ENCODE results near the gene SBK3.
"Not testable (repeated sequence)": the region's sequence is repeated elsewhere in the genome, so short reads cannot be mapped to it uniquely, and the experiment has no call there.

Gene SBK3

DNA sequence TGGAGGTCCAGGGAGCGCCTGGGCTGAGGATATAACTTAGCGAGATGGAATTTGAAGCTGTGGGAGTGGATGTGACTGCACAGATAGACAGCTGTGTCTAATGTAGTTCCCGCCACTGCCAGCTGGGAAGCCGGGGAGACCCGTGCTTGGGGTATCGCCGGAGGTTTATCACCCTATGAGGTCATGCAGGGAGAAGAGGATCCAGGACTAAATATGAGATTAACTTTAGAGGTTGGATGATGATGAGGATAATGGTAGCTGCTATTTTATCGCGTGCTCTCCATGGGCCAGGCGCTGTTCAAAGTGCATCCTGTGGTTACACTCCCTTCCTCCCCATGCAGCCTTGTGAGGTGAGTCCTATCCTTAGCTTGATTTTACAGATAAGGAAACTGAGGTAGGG is 37.2 kb downstream of the SBK3 start:
- DNase-seq: no peak

DNA sequence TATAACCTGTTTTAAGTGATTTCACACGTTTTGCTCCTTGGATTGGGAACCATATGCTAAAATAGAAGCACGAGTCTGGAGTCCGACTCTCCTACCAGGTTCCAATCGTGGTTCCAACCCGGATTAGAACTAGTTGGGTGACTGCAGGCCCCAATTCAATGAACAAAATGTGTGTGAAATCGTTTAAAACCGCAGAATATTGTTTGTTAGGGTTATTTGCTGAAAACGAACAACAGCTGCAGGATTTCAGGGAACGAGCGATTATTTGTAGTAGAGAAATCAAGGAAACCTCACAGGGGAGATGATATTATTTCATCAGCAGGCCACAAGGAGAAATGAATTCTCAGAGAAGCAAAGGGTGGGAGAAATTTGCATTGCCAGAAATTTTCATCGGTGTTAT is 40.4 kb downstream of the SBK3 start:
- no peak for DNase-seq

DNA sequence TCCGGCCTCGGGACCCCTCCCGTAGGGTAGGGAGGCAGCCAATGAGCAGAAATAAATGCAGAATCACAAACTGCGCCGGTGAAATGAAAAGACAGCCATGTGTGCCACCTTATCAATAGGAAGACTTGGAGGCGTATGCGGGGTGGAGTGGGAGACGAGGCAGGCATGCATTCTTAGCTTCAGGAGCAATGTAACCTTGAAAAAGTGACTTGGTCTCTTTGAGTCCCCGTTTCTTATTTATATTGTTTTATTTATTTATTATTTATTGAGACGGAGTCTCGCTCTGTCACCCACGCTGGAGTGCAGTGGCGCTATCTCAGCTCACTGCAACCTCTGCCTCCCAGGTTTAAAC is 41.1 kb downstream of the SBK3 start:
- no peak for DNase-seq

DNA sequence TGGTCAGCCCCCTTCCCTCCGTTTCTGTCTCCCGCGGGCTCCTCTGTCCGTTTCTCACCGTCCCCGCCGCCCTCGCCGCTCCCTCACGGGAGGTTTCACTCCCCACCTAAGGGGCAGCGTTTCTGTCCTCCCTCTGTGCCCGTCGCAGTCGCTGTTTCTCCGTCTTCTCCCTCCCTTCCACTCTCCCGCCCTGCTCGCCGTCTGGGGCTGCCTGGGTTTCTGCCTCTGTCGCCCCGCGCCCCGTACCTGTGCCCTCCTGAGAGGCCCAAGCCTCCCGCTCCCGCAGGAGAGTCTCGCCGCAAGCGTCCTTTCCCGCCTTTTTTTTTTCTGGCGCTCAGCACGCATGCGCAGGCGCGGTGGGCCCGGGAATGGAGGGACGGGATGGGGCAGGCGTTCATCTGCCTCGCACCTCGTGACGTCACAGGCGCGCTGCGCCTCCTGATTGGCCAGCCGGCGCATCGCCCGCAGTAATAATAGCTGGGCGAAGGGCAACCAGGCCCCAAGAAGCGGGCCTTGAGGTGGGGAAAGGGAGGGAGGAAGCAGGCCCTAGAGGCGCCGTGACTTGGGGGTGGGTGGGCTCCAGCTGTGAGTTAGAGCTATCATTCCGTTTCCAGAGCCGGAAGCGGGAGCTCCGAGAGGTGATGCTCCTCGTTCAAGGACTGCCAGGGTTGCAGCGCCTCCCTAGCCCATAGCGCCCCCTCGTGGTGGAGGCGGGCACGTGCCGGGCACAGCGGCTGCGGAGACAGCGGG is 41.7 kb downstream of the SBK3 start:
- DNase-seq: no peak

DNA sequence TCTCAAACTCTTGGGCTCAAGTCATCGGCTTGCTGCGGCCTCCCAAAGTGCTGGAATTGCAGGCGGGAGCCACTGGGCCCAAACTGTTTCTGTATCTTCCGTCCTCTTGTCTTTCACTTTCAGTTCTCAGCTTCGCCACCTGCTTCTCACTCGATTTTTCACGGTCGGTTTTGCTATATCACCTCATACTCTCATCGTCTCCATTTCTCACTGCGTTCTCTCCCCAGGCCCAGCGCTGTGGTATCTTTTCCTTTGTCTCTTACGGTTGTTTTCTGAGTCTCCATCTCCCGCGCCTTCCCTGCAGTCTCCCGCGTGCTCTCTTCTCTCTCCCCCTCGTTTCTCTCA is 42.2 kb downstream of the SBK3 start:
- no peak for DNase-seq

DNA sequence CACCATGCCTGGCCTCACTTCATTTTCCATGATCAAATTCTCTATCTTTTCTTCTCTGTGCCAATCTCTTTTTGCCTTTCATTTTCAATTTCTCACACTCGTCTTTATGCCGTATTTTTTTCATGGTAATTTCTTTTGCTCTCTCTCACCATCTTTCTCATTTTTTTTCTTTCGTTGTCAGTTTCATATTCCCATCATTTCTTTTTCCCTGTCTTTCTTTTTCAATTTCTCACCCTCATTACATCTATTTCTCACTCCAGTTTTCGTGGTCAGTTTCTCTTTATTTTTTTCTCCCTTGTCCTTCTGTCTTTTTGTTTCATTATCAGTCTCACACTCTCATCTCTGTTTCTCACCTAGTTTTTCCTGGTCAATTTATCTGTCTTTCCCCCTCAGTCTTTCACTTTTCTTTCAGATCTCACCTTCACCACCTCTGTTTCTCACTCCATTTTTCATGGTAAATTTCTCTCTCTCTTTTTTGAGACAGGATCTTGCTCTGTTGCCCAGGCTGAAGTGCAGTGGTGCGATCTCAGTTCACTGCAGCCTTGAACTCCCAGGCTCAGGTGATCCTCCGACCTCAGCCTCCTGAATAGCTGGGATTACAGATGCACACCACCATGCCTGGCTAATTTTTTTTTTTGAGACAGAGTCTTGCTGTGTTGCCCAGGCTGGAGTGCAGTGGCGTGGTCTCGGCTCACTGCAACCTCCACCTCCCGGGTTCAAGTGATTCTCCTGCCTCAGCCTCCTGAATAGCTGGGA is 43.0 kb downstream of the SBK3 start:
- DNase-seq: no peak

DNA sequence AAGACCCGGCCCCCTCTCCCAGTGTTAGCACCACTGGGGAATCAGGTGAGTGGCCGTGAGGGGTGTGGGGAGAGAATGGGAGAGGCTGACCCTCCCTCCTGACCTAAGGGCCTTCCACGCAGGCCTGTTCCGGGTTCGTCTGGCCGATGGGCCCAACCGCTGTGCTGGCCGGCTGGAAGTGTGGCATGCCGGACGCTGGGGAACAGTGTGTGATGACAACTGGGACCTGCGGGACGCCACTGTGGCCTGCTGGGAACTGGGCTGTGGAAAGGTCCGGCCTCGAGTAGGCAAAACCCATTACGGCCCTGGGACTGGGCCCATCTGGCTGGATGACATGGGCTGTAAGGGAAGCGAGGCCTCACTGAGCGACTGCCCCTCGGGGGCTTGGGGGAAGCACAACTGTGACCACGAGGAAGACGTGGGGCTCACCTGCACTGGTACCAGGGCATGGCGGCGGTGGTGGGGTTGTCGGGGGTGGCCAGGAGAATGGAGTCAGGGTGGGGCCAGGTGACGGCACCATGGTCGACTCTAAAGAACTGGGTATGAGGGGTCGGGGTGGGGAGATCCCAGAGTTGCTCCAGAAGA is 44.9 kb downstream of the SBK3 start:
- no peak for DNase-seq

DNA sequence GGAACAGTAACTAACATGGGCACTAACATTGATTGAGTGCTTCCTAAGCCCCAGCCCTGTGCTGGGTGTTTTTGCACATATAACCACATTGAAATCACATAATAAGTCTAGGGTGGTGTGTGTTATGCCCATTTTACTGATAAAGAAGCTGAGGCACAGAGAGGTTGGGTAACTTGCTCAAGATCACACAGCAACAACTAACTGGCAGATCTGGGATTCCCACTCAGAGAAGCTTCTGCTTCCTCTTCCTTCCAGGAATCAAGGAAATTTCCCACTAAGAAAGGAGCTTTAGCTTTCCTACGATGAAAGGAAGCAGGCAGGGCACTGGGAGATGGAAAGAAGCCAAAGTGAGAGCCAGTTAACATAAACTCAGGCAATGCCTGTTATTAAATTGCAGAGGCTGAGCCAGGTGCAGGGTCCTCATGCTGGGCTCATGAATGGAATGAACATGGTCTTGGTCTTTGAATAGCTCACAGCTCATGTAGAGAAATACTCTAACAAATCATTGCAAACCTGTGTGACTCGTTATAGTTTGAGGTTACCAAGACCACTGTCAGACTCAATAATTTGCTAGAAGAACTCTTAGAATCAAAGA is 47.0 kb downstream of the SBK3 start:
- no peak for DNase-seq

DNA sequence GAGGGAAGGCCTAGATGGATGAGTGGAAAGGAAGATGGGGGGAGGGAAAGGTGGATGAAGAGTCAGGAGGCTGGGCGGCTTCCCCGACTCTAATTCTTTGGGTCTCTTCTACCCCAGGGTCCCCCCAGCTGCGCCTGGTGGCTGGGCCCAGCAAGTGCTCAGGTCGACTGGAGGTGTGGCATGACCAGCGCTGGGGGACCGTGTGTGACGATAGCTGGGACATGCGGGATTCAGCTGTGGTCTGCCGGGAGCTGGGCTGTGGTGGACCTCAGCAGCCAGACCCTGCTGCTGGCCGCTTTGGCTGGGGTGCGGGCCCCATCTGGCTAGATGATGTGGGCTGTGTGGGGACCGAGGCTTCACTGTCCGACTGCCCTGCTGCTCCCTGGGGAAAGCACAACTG is 47.6 kb downstream of the SBK3 start:
- DNase-seq: no peak

DNA sequence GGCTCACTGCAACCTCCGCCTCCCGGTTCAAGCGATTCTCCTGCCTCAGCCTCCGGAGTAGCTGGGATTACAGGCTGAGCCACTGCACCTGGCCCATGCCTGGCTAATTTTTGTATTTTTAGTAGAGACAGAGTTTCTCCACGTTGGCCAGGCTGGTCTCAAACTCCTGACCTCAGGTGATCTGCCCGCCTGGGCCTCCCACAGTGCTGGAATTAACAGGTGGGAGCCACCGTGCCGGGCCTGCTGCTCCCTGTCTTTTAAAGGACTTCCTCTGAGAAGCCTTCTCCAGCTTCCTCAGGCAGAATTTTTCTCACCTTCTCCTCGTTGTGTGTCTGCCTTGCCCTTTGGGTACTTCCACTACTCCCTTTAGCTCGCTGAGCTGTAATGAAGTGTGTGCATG is 48.5 kb downstream of the SBK3 start:
- not testable (repeated sequence) for DNase-seq

DNA sequence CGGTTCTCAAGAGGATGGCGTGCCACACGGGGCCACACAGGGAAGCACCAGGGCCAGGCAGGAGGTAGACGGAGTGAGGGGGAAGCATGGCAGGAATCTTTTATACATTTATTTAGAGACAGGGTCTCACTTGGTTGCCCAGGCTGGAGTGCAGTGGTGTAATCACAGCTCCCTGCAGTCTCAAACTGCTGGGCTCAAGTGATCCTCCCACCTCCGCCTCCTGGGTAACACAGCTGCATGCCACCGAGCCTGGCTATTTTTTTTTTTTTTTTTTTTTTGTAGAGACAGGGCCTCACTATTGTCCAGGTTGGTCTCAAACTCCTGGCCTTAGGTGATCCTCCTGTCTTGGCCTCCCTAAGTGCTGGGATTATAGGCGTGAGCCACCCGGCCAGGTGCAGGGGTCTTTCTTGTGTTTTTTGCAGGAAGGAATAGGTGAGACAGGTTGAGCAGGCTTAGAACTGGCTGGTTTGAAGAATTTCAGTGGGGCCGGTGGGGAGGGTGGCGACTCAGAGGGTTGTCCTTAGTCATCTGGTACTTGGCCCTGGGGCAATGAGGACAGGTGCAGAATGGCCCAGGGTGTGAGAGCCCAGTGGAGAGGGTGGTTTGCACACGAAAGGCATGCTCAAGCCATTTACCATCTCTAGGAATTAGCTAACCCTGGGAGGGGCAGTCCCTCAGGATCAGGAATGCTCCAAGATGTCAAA is 49.5 kb downstream of the SBK3 start:
- no peak for DNase-seq

DNA sequence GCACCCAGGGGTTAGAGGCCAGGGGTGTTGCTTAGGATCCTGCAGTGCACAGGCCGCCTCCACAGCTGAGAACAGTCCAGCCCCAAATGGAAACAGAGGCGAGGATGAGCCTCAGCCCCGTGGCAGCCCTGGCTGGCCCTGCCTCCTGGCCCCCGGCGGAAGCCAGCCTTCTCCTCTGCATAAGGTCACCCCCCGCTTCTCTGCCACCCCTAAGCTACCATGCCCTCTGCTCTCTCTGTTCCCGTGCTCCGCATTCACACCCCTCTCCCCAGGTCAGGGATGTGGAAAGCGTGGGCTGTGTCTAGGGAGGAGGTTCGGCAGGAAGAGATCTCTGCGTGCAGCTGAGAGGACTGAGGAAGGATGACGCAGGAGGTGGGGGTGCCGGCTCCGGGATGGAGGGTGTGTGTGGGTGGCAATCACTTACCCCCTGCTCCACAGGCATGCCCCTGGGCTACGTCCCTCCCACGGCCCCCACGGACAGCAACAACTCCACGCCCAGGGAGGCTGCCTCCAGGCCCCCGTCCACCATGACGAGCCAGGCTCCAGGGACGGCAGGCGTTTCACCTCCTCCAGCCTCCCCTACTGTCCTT is 51.1 kb downstream of the SBK3 start:
- no peak for DNase-seq

DNA sequence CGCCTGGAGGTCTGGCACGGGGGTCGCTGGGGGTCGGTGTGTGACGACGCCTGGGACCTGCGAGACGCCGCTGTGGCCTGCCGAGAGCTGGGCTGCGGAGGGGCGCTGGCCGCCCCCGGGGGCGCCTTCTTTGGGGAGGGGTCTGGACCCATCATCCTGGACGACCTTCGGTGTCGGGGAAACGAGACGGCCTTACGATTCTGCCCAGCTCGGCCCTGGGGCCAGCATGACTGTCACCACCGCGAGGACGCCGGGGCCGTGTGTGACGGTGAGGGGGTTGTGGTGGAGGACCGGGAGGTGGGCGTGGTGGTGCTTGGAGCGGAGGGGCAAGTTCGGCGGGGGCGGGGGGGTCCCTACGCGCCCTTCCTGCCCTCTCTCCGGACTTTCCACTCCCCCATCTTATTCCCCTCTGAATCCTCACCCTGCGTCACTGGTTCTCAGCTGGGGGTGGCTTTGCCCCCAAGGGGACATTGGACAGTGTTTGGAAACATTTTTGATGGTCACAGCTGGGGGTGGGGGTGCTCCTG is 51.6 kb downstream of the SBK3 start:
- DNase-seq: no peak

DNA sequence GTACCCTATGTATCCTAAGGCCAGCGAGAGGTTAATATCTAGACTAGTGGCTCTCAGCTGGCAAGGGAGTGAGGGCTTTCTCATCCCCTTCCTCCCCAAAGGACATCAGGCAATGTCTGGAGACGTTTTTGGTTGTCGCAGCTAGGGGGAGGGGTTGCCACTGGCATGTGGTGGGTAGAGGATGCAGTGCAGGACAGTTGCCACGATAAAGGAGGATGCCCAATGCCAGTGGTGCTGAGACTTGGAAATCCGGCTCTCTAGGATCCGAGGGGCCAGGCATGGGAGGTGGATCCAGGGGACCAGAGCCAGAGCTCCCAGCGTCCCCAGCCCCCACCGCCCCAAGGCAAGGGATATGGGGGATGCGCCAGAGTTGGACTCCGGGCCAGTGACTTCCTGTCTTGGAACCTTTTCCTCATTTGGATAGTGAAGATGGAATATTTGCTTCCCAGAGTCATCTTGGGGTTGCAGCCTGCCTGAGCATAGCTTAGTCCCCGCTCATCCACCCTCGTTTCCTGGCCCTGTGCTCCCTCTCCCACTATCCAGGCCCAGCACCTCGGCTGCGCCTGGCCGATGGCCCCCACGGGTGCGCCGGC is 52.2 kb downstream of the SBK3 start:
- no peak for DNase-seq

DNA sequence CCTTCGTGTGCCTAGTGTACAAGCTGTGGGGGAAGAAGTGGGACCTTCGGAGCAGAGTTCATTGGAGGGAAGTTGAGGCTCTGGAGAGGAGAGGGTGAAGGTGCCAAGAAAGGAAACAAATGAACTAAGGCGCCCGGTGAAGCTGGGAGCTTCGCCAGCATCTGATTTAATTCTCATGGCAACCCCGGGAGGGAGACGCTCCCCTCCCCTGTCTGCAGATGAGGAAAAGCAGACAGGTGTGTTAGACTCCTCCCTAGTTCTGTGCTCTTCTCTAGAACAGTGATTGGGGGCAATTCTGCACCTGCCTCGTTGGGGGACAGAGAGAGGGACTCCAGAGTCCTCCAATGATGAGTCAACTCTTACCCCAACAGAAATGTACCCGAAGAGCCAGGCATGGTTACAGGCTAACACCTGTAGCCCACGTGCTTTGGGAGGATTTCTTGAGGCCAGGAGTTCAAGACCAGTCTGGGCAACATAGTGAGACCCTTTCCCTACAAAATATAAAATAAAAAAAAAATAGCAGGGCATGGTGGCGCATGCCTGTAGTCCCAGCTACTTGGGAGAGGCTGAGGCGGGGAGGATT is 52.9 kb downstream of the SBK3 start:
- no peak for DNase-seq

DNA sequence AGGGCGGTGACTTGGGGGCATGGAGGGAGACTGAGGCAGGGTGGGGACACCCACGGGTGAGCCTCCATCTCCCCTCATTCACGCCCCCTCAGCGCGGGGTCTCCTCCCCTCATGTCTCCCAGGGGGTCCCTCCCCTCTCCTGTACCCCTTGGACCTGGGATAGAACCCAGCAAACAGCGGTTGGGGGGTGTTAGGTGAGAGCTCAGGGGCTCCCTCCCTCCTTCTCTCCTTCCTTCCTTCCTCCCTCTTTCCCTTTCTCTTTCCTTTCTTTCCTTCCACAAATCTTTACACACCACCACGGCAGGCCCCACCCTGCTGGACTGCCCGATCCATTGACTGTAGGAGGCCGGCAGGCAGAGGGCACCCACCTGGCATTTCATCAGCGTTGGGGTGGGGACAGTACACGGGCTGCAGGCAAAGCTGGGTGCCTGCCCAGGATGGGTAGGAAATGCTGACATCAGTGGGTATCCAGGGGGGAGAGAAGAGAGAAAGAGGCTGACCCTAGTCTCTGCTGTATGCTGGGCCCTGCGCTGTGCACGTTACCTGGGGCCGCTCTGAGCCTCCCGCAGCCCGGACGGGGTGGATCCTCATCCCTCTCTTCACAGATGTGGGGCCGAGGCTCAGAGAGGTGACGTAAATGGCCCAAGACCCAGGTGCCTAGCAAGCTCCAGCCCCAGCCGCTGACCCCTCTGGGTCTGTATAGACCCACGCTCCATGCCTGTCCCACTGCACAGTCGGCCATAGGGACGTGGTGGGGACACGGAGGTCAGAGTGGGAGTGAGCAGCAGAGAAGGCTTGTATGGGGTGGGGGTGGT is 53.6 kb downstream of the SBK3 start:
- DNase-seq: no peak
